NOMO-1 treated with dmso at 0.1 percent for 144 hours (cell line): ENCODE results near the gene THY1.
"Not testable (repeated sequence)": the region's sequence is repeated elsewhere in the genome, so short reads cannot be mapped to it uniquely, and the experiment has no call there.

Experiments used
- DNase-seq: peaks from one replicate; lab custom pipeline; 2025; ENCODE audit not compliant: unreplicated experiment; lab: John Stamatoyannopoulos, UW

The THY1 gene

DNA sequence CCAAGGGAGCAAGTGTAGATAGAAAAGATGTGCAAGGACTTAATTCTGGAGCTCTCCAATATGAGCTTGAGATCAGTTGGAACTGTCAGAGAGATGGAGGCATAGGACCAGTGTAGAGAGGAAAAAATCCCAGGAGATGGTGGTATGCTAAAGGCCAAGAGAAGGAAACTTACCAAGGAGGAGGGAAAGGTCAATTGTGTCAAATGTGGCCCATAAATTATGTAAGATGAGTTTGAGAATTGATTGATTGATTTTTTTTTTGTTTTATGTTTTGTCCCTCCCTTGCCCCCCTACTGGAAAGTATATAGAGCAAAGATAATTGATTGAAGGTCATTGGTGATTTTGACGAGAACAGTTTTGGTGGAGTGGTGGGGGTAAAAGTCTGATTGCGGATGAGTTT, 38.6 kb downstream of the THY1 start:
- DNase-seq: no peak

DNA sequence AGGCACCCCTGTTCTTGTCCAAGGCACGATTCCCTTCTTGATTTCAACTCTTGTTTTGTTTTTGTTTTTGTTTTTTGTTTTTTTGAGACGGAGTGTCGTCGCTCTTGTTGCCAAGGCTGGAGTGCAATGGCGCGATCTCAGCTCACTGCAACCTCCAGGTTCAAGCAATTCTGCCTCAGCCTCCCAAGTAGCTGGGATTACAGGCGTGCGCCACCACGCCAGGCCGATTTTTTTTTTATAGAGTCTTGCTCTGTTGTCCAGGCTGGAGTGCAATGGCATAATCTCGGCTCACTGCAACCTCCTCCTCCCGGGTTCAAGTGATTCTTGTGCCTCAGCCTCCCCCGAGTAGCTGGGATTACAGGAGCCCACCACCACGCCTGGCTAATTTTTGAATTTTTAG, 40.5 kb downstream of the THY1 start:
- not testable (repeated sequence) for DNase-seq

DNA sequence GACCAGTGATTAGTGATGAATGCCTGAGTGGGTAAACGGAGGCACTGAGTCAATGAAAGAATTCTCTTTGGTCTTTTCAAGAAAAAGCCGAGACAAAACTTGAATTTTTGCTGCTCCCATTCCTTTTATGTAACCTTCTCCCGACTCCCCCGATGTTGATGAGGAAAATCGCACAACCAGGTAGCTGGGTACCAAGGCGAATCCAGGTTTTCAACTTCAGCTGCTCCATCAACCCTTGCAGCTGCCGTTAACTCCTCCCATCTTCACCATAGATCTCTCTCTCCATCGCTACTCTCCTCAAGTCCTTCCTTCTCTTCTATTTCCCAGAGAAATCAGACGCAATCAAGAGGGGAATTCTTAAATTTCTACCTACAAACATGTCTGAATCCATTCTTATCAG, 40.9 kb downstream of the THY1 start:
- no peak for DNase-seq

DNA sequence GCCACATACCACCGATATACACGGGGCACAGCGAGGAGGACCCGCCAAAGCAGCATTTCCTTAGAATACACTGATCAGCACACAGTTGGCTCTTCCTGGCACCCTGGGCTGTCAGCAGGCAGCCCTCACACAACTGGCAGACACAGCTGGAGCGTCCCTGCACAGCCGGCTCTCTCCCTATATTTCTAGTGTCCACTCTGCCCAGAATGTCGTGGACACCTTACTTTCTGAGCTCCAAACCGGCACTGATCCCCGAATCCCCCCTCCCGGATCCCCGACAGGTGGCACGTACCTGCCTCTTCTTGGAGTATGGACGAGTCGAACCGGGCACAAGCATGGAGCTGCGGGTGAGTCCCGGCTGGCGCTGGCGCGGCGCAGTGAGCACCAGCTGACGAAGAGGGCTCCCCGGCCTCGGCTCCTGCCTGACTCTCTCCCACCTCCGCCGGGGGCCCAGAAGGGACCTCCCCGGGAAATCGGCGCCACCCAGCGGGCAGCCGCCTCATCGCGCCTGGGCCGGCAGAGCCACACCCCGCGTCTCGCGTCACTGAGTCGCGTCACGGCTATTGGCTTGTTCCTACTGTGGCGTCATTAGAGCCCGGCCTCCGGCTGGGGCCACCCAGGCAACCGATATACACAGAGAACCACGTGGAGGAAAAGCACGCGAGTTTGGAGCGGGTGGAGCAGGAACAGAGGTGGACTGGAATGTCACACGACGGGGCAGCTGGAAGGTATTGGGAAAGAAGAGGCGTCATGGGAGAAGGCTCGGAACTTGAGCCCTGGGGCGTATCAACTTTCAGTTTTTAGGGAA, 41.6 kb downstream of the THY1 start, which contains the start of gene USP2:
Gene USP2, minus strand, starts transcription at position 510 of the 808 bp plus-strand sequence. CDS start 8,210 bp downstream, outside the sequence.
- peak; percentile 83 for DNase-seq

DNA sequence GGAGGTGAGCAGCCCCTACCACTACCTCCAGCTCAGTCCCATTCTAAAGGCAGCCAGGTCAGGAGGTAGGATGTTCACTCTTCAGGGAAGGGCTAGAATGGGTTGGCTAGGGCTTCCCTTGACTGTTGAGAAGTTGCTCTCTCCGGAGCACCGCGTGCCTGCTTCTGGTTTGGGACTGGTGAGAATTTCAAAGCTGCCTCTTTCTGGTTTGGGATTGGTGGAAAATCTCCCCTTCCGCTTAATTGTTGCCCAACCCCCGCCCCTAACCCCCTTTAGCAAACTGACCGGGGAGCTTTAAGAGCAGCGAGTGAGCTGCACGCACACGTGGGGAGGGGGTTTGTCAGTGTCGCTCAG, 42.2 kb downstream of the THY1 start:
- DNase-seq: no peak

DNA sequence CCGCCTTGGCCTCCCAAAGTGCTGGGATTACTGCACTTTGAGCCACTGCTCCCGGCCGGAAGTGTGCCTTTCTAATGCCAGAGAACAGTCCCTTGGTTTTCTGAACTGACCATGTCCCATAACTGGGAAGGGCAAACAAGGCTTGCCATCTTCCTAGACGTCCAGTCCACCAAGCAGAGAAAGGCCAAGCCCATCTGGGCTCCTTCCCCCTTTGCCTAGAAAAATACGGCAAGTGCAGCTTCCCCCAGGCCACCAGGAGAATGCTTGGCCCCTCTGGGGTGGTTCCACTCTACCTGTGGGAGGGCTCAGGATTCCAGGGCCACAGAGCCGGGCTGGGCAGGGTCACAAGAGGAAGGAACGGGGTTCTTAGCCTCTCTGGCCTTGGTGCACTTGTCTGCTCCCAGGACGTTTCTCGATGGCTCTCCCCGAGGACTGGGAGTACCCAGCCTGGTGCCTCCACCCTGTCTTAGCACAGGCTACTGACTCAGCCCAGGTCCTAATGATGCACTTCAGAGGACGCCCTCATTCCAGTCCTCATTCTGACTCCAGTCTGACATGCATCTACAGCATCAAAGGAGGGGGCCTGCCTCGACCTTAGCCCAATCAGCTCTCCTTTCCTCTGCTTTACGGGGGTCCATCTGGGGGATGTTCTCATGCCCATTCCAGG, 42.7 kb downstream of the THY1 start:
- no peak for DNase-seq

DNA sequence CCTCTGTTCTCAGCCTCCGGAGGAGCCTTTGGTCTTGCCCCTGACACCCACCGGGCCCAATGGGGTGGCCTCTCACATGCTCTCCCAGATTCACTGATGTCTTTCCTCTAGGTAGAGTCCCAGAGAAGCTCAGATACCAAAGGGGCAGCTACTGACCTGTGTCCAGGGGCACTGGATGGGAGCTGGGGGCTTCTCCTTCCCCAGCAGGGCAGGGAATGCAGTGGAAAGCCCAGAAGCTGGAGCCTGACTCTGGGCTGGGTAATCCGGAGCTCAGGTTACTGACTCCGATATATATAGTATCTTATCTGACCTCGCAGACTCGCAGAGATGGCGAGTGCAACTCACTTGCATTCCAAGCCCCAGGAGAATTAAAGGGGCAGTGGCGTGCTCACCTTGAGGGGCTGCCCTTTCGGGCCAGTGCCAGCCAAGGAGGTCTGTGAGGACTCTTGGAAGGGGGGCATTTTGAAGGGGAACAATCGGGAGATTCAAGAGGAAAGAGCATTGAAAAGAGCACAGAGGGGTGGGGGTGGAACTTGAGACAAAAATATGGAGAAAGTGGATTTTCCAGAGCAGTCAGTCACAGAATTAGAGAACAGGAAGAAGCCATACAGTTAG, 44.0 kb downstream of the THY1 start:
- DNase-seq: no peak

DNA sequence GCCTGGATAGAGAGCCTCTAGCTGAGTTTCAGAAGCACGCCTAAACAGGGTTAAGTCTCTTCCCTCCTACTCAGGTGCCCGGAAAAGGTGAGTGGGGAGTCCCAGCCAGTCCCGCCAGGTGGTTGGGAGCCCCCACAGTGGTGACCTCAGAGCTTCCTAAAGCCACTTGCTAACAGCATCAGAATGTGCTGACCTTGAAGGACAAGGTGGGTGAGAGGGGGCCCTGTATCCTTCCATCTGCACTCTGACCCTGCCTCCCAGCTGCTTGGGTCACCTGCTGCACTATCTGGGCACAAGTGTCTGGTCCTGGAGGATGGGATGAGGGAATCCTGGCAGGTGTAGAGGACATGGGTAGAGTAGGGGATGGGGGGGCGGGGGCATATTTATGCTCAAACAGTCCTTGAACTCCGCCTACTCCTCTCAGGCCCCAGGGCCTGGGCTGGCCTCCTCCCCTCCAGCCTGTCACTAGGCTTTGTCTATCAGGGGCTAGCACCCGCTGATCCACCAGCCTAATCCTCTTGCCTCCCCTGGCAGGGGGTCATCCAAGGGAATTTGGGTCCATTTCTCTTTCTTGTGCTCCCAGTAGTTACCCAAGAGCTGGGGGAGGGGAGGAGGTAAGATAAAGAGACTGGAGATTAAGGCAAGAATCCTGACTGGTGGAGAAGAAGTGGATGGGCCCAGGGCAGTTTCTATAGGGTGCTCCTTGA, 44.9 kb downstream of the THY1 start:
- DNase-seq: no peak

DNA sequence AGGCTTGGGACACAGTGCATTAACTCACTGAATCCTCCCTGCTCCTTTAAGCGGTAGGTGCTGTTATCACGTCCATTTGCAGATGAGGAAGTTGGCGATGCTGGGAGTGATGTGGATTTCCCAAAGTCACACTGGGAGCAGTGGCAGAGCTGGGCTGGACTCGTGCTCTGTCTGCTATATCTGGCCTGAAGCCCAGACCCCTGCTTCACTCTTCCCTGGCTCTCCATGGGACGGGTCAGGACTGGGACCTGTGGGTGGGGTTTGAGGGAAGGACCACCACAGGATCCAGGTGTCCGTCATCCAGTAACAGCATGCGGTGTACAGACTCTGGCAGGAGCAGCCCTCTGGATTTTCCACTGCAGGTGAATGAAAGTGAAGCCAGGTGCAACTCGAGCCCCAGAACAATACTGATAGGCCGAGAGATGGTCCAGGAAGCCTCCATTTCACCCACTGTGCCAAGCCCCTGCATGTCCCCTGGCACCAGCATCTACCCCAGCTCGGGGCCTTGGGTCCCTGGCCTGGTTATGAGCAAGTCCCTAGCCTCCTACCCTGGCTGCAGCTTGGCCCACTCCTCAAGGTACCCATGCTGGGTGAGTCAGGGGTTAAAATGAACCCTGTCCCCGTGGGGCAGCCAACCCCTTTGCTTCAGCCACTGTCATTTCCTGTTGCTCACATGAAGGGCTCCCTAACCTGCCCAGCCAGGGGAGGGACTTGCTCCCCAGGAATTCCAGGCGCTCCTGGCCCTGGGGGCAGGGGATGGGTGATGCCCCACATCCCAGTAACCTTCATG, 45.7 kb downstream of the THY1 start:
- no peak for DNase-seq

DNA sequence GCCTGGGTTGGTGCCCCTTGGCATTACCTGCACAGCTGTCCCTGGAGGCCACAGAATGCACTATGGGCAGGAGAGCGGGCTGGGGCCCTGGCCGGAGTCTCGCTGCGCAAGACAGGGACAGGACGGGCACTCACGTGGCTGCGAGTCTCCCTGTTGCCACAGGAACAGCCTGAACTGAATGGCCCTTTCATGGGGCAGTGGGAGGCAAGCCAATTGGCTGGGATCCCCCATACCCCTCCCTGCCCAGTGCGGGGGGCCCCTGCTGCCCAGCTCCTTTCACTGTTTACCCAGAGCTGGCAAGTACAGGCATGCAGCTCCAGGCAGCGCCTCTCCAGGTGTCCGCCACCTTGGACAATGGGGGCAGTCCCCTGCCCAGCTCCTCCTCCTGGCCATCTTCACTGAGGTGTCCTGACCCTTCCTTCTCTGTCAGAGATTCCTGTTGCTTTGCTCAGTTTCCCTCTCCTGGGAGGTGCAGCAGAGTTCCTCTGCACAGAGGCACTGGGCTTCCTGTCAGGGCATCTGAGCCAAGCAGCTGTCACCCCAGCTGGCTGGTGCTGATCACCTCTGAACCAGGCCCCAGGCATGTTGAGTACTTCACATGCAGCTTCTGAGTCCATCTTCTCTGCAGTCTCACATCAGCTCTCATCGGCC, 46.6 kb downstream of the THY1 start:
- no peak for DNase-seq

DNA sequence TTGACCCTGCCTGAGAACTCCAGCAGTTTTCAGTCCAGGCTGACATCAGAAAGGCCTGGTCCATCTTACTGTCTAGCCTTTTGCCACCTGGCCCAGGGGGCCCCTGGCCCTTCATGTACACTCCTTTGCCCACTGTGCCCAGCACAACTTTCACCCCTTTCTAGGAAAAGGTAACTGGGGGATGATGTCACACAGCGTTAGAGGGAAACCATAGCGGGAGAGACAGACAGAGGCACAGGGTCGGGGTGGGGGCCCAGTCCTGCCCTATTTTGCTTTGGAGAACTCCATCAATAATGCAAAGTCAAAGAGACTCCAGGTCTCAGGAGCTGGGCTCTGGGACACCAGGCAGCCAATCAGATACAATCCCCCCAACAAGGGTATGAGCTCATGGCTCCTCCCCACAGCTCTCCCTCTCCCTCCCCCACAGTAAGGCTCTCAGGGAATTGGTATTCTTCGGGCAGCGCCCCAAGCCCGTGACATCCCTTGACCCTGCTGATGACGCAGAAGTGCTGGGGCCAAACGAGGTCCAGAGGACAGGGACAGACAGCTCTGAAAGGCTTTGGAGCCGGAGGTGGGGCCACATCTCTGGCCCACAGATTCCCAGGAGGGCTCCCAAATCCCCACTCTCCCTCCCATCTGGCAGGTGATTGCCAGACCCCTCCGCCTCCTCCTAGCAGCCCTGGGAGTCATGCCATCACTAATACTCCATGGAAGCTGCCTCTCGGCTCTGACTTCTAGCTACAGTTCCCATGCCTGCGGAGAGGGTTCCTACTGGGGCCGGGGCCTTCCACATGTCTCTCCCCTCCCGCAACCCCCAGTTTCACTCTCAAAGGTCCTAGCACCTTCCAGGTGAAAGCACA, 47.4 kb downstream of the THY1 start:
- no peak for DNase-seq

DNA sequence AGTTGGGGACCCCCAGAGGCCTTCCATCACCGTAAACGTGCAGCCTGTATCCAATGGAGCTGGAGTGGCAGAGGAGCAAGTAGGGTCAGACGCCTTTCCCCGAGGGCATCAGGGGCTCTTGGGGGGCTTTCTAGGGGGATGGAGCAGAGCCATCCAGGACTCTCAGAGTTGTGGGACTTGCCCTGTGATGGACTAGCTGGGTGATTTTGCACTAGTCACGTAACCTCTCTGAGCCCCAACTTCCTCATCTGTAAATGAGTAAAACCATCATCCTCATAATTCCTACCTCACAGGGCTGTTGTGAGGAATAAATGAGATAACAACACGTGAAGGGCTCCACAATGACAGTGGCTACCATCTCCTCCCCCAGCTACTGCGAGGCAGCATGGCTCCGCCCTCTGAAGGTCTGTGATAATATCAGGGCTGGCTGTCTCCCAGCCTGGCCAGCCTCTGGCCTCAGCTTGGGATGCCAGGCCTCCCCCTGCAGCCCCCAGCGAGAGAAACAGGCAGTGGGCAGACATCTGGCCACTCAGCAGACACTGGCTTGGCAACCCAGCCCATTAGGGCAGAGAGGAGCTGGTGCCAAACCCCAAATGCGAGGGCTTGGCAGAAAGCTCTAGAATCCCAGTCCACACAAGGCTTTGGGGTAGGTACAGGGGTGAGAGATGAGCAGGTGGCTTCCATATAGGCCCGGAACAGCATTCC, 48.2 kb downstream of the THY1 start:
- DNase-seq: no peak

DNA sequence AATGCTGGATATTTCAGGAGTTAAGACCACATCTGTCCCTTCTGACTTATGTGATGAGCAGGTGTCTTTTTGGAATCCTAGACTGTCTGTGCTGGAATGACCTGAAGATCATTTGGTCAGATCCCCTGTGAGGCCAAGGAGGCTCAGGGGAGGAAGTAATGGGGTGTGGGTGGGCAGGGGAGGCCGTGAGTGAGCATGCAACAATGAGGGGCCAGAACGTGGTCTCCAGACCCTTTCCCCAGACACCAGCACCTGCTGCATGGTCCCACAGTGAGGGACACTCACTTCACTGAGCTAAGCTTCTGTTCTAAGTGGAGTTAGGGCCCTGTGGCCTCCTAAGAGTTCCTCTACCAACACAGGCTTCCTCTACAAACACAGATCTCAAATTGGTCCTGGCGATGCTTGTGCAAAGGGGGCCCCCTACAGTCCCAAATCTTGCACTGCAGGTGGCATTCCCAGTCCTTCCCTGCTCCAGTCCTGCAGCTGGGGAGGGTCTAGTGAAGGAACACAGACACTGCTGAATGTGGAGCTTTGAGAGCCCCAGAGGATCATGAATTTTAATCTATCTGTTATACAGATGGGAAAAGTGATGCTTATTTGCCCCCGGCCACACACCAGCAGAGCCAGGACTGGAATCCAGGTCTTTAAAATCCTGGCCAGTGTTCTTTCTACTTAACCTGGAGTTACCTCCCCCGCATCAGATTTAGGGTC, 48.9 kb downstream of the THY1 start:
- DNase-seq: peak; percentile 12

DNA sequence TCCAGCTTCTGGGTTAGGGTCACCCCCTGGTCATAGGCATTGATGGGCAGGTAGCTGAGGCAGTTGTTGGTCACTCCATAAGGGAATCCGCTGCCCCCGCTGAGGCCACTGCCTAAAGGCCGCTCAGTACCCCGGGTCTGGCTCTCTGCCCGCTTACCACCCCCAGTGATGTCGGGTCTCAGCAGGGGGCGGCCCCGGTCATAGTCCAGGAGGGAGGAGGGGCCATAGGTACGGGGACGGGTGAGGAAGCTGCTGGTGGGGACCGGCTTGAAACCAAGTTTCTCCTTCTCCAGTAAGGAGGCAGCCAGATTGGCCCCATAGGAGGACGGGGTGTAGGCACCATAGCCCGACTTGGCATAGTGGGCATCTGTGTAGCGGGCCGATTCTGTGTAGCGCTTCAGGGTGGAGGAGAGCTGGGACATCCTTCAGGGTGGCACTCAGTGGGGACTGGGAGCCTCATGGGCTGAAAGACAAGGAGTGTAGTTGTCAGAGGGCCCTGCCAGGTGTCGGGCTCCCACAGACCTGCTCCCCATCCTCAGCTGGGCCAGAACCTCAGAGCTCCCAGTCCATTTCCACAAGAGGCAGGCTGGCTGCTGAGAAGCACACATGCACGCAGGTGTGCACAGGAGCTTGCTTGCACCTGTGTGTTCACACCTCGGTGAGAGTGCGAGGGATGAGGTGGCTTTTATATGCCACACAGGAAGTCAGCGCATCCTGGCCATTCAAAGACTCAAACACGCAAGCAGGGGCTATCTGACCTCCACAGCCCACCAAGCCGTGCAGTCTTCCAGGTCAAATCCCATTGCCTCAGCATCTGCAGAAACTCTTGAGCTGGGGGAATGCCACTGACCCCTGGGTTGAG, 49.7 kb downstream of the THY1 start:
- DNase-seq: no peak

DNA sequence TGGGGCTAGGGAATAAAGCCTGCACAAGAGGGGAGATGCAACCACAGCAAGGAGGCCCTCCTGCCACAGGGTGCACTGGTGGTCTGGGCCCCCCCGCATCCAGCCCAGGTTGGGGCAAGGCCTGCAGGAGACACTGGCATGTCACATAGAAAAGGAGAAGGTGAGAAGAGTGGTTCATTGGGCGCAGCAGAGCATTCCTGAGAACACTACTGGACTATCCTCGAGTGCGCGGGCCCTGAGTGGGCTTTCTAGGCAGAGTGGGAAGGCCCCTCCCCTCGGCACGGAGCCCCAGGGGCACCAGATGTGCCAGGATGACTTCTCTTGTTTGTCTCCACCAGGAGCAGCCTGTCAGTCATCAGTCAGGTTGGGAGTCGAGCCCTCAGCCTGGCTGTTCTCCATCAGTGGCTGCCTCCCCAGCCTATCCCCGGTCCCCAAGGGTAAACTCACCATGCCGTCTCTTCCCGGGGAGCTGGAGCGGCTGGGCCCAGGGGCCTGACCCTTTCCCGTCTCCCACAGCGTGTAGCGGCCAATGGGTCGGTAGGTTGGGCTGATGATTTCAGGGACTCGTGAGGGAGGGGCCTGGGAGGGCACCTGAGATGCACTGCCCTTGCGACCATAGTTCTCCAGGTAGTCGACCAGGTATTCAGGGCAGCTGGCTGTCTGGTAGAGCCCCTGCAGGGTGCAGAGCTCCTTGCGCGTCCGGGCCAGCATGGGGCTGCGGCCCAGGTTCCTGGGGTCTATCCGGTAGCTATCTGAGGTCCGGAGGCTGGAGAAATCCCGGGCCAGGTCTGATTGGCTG, 50.5 kb downstream of the THY1 start:
- no peak for DNase-seq

DNA sequence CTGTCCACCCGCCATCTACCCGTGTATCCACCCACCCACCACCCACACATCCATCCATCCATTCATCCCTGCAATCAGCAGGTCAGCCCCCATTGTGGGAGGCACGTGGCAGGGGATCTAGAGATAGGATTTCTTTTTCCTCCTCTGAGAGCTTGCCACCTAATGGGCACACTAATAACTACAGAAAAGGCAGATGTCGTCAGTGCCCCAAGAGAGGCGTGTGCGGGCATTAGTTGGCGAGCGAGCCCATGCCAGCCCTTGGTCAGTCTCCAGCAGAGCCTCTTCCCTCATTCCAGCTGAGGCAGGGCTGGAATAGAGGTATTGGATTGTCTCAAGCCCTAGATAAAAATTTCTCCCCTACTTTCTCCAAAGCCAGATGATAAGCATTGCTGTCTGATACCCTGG, 51.2 kb downstream of the THY1 start:
- no peak for DNase-seq
